Ovary (tissue), 3 donors: ENCODE measurements around the gene ABCA8.

Experiments used
- CTCF ChIP-seq, 3 donors: fragments of 450-650 bp in 2 of 3; fragments of 200-600 bp in 1 of 3; IDR thresholded peaks; one replicate each; pipeline versions ENCODE4 v1.5.1 to v1.8.0; 2016 to 2022; ENCODE audit warnings: antibody characterized with exemption in 3 of 3, mild to moderate bottlenecking in 1 of 3
- EP300 ChIP-seq: sonication (generic); formaldehyde crosslinking; IDR thresholded peaks from one replicate; pipeline ENCODE4 v1.6.1; 2017; ENCODE audit warnings: antibody characterized with exemption
- POLR2A ChIP-seq: fragments of 450-650 bp; IDR thresholded peaks from one replicate; pipeline ENCODE4 v1.6.1; 2017; ENCODE audit warnings: antibody characterized with exemption, mild to moderate bottlenecking, moderate library complexity
- donor health status: DM: no; HTN: no; CAD: no.

- TF ChIP-seq CTCF (IDR thresholded peaks at IDR 0.05) (no peak), EP300 (no peak), POLR2A (no peak)
These were observed 120.1 kb downstream of the ABCA8 start for GRCh38 chr17:68835071-68835470.
